ENCODE measurements around the gene BASP1.

DNA sequence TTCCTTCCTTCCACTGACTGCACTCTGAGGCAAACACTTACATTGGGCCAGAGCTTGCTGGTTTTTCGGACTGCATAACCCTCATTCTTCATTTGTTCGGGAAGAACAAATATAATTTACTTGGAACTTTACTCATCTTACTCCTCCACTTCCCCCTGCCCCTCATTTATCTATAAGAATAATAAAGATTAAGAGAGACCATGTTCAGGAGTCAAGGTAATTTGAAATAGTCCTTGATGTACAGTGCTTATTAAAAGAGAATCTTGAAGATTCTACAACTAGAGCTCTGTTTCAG, 65.6 kb downstream of the BASP1 start:
- TF ChIP-seq, protein P1, sequence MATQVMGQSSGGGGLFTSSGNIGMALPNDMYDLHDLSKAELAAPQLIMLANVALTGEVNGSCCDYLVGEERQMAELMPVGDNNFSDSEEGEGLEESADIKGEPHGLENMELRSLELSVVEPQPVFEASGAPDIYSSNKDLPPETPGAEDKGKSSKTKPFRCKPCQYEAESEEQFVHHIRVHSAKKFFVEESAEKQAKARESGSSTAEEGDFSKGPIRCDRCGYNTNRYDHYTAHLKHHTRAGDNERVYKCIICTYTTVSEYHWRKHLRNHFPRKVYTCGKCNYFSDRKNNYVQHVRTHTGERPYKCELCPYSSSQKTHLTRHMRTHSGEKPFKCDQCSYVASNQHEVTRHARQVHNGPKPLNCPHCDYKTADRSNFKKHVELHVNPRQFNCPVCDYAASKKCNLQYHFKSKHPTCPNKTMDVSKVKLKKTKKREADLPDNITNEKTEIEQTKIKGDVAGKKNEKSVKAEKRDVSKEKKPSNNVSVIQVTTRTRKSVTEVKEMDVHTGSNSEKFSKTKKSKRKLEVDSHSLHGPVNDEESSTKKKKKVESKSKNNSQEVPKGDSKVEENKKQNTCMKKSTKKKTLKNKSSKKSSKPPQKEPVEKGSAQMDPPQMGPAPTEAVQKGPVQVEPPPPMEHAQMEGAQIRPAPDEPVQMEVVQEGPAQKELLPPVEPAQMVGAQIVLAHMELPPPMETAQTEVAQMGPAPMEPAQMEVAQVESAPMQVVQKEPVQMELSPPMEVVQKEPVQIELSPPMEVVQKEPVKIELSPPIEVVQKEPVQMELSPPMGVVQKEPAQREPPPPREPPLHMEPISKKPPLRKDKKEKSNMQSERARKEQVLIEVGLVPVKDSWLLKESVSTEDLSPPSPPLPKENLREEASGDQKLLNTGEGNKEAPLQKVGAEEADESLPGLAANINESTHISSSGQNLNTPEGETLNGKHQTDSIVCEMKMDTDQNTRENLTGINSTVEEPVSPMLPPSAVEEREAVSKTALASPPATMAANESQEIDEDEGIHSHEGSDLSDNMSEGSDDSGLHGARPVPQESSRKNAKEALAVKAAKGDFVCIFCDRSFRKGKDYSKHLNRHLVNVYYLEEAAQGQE (IDR thresholded peaks at IDR 0.05; ENCODE audit: low read depth, low read length), result no peak
- no peak for TF ChIP-seq EP300 (IDR thresholded peaks at IDR 0.05; ENCODE audit: borderline replicate concordance in 1 of 2, low read depth in 1 of 2, low read length in 1 of 2)
- TF ChIP-seq, protein P2, sequence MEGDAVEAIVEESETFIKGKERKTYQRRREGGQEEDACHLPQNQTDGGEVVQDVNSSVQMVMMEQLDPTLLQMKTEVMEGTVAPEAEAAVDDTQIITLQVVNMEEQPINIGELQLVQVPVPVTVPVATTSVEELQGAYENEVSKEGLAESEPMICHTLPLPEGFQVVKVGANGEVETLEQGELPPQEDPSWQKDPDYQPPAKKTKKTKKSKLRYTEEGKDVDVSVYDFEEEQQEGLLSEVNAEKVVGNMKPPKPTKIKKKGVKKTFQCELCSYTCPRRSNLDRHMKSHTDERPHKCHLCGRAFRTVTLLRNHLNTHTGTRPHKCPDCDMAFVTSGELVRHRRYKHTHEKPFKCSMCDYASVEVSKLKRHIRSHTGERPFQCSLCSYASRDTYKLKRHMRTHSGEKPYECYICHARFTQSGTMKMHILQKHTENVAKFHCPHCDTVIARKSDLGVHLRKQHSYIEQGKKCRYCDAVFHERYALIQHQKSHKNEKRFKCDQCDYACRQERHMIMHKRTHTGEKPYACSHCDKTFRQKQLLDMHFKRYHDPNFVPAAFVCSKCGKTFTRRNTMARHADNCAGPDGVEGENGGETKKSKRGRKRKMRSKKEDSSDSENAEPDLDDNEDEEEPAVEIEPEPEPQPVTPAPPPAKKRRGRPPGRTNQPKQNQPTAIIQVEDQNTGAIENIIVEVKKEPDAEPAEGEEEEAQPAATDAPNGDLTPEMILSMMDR (IDR thresholded peaks at IDR 0.05), result no peak
- no peak for TF ChIP-seq TCF12 (IDR thresholded peaks at IDR 0.05)
- TF ChIP-seq SMC3 (IDR thresholded peaks at IDR 0.05; ENCODE audit: low read depth, low read length), result no peak
- no peak for TF ChIP-seq EZH2phosphoT487 (IDR thresholded peaks at IDR 0.05; ENCODE audit: borderline replicate concordance, low read depth)
- TF ChIP-seq YY1 (IDR thresholded peaks at IDR 0.05; ENCODE audit: low read depth), result no peak
- TF ChIP-seq, protein P3, sequence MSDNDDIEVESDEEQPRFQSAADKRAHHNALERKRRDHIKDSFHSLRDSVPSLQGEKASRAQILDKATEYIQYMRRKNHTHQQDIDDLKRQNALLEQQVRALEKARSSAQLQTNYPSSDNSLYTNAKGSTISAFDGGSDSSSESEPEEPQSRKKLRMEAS (IDR thresholded peaks at IDR 0.05; ENCODE audit: low read depth), result no peak
- no peak for TF ChIP-seq CHD2 (IDR thresholded peaks at IDR 0.05; ENCODE audit: low read length, partially characterized antibody)
